Activated T-cell treated with anti-CD3 and anti-CD28 coated beads, Interleukin-2, amount 50 U/mL, for 48 hours (primary cell): ENCODE measurements around the gene TSPAN18.

Source experiments
- DNase-seq, 2 experiments: peaks; one replicate each; pipeline ENCODE4 v3.0.0-alpha.2; 2020

The TSPAN18 gene

GRCh38 chr11:44780940-44781631, 54.3 kb downstream of the TSPAN18 start:
- no peak for DNase-seq

GRCh38 chr11:44781655-44782054, 54.9 kb downstream of the TSPAN18 start:
- no peak for DNase-seq

DNA sequence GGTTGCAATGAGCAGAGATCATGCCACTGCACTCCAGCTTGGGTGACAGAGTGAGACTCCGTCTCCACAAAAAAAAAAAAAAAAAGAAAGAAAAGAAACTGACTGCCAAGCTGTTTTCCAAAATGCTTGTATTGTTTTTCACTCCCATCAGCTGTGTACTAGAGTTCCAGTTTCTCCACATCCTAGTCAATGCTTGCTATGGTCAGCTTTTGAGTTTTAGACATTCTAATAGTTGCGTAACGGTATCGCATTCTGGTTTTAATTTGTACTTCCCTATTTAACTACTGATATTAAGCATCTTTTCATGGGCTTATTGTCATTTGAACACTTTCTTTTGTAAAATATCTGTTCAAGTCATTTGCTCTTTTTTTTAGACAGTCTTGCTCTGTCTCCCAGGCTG, 55.7 kb downstream of the TSPAN18 start:
- DNase-seq = no peak

DNA sequence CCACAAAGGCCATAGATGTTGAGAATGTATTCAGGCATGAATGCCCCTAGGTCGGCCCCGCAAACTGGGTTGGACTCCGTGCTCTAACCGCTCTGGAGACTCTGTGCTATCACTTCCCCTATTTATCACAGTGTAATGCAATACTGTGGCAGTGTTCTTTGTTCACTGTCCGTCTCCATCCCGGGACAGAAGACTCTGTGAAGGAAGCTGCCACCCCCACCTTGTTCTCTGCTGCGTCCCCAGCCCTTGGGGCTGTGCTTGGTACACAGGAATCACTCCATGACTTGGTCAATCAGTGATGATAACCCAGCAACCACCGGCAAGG, 57.6 kb downstream of the TSPAN18 start:
- DNase-seq = no peak

GRCh38 chr11:44784851-44785250, 58.1 kb downstream of the TSPAN18 start:
- DNase-seq = no peak

DNA sequence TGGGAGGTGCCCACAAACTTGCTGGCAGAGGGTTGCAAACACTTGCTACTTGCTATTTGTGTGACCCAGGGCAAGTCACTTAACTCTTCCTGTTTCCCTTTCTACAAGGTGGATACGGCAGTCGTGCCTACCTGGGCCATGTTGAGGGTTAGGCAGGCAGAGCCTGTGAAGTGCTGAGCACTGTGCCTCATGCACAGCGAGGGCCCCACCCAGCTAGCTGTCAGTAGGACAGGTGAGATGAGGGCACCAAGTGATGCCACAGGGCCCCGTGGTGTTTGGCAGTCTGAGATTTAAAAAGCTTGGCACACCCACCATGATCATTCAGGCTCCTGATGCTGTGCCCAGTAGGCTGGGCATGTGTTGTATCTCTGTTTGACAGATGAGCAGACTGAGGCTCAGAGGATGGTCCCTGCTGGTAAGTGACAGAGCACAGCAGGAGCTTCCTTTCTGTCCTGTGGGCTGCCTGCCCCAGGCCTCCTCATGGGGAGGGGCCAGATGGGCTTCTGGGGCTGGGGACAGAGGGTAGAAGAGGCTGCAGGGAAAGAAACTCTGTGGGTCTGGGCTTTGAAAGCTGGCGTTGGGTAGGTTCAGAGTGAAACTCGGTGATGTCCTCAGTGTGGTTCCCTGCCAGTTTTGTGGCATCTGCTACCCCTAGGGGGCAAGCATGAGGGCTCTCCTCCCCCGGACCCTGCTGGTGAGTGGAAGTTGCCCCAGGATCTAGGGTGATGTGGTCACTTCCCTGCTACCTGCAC, 59.3 kb downstream of the TSPAN18 start:
- peak; percentile 23 to 25 for DNase-seq

DNA sequence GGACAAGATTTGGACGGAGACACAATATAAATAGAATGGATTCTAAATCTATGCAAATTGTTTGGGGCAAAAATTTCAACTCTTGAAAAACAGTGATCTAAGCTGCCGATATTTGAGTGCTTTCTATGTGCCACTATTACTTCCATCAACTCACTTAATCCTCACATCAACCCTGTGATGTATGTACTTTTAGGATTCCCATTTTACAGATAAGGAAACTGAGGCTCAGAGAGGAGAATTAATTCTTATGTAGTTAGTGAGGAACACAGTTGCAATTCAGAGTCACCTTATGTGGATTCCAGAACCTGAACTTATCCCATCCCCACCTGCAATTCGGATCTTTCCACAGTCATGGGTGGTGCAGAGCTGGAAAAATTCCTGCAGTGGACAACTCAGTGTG, 60.3 kb downstream of the TSPAN18 start:
- DNase-seq = no peak

GRCh38 chr11:44787981-44788380, 61.2 kb downstream of the TSPAN18 start:
- DNase-seq = no peak

GRCh38 chr11:44788536-44789261, 61.9 kb downstream of the TSPAN18 start:
- no peak for DNase-seq

GRCh38 chr11:44789496-44789895, 62.7 kb downstream of the TSPAN18 start:
- no peak for DNase-seq

GRCh38 chr11:44790211-44790610, 63.4 kb downstream of the TSPAN18 start:
- no peak for DNase-seq

DNA sequence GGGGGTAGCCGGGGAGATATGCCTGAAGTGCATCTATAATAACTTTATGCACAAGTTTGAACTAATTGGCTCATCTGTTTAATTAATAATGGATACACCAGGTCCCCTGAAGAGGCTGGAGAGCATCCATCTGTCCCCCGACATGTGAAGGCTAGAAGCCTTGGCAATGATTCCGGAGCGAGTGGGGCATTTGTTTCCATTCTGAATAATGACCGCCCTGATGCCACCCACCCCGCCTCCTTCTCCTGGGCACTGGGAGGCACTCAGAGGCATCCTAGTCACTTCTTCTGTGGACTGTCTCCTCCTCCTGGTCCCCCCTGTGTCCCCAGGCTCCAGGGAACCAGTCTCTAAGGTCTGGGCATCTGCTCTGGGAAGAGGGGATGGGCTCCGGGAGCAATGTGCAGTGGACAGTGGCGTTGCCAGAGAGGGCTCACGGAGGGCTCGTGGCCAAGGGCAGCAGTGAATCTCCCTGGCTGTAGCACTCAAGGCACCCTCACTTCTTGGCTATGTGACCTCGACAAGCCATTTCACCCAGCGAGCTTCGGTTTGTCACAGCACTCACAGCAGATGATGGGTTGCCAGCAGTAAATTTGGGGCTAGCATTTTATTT, 64.7 kb downstream of the TSPAN18 start:
- no peak for DNase-seq

GRCh38 chr11:44792171-44792570, 65.4 kb downstream of the TSPAN18 start:
- DNase-seq = no peak

- no peak for DNase-seq
Observed at GRCh38 chr11:44793350-44794090, 66.8 kb downstream of the TSPAN18 start.

DNA sequence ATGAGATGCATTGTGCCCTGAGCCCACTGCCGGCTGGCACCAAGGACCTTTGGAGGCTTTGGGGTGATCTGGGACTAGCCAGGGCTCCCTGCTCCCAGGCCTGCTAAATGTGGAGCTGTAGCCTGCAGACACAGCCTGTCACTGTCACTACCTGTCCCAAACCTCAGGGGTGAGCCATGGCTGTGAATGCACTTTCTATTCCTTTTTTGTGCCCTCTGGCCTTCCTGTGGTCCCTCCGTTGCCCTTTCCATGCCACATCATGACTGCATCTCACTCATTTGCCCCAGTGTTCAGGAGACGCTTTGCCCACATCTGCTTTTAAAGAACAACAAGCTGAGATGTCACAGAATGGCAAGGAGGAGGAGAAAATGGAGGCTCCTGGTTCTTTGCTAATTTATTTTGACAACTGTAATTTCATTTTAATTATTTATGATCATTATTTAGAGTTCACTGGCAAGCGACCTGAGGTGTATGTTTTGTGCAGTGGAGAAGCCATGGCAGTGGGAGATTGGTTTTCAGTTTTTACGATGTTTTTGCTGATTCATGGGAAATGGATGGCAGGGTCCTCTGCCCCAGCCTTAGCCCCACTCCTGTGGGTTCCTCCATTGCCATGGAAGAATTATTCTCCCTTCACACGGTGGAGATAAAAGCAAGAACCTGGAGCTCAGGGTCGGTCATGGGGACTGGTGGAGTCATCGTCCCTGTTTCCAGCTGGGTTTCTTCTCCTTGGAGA, 69.2 kb downstream of the TSPAN18 start:
- no peak for DNase-seq

DNA sequence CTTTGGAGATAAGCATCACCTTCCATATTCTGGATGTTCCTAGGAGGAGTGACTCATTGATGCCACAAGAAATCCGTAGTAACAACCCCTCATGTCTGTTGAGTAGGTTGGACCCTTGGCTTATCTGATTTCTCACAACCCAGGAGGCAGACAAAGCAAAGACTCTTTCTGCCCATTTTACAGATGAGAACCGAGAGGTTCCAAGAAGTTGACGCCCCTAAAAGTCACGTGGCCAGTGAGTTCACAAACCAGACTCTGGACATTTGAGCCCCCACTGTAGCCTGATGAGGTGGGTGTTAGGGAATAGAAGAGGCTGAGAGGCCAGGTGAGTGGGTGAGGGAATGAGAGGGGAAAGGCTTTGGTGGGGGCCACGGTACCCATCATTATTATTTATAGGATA, 70.3 kb downstream of the TSPAN18 start:
- DNase-seq = no peak

- no peak for DNase-seq
Observed at GRCh38 chr11:44797886-44798606, 71.3 kb downstream of the TSPAN18 start.

DNA sequence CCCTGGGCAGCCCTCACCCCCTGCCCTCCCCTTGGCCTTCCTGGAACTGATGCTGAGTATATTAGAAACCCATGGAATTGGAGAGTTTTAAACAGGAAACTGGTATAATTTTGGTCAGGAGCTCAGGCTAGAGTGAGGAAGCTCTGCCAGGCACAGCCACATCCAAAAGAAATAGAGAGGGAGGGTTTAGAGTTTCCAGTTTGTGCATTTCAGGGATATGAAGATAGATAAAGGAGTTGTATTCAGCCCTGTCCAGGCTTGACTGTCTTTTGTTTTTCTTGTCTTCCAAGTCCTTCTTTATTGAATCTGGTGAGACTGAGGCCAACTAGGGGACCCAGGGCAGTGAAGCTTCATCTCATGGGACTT, 71.8 kb downstream of the TSPAN18 start:
- DNase-seq = no peak

DNA sequence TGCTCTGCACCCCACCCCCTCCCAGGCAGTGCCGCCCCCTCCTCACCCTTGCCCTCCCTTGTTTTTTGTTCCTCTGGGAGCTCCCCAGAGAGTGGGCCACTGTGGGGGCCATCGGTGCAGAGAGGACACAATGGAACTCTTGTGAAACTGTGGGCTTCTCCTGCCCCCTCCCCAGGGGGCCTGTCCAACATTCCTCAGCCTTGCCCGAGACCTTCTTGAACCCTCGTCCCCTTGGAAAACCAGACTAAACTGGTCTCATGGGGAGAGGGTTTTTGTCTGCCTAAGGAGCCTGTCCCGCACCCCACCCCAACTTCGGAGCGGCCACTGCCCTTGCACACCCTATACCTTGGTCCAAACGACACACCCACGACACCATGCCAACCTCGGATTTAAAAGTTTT, 72.2 kb downstream of the TSPAN18 start:
- DNase-seq = no peak

GRCh38 chr11:44802347-44802746, 75.6 kb downstream of the TSPAN18 start:
- no peak for DNase-seq

- no peak for DNase-seq
Observed at GRCh38 chr11:44803009-44803408, 76.2 kb downstream of the TSPAN18 start.
